ENCODE measurements around the gene FAM228B.
"Not testable (repeated sequence)": the region's sequence is repeated elsewhere in the genome, so short reads cannot be mapped to it uniquely, and the experiment has no call there.

Gene FAM228B

GRCh38 chr2:24191156-24191555, 67.9 kb downstream of the FAM228B start:
- Histone ChIP-seq H3K9ac (ENCODE audit: low read length in 5 of 5) (no peak overlapping the region), H3K9me3 (ENCODE audit: control insufficient read depth in 5 of 5, low read length in 5 of 5) (no peaks in the 10 kb centered on the region), H3K36me3 (ENCODE audit: control insufficient read depth in 5 of 5, insufficient read depth in 5 of 5, low read length in 5 of 5) (peaks cover 0 to 13% (median 4%) of the 10 kb centered on the region in 5 donors), H3K27ac (ENCODE audit: low read depth, low read length) (no peak overlapping the region), H3K4me3 (ENCODE audit: low read depth in 1 of 5, low read length in 5 of 5) (no peak overlapping the region), H3K4me1 (ENCODE audit: control insufficient read depth in 5 of 5, insufficient read depth in 5 of 5, low read length in 5 of 5) (no peaks in the 10 kb centered on the region), H3K27me3 (ENCODE audit: control insufficient read depth in 5 of 5, insufficient read depth in 4 of 5, low read length in 5 of 5) (no peaks in the 10 kb centered on the region)

DNA sequence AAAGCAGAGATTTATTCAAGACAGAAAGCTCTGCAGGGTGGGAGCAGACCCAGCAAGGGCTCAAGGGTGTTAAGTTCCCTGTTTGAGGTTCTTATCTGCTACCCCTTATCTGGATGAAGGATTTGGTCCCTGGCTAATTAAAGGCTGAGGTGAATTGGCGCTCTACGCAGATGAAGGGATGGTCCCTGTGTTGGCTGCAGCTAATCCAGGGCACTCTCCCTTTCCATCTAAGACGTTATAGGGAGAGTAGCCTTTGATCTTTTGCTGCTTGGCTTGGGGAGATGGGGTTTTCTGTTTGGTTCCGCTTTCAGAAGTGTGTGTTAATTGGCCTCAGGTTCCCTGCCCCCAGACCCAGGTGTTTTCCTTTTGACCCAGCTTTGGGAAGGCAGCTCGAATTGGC, 68.6 kb downstream of the FAM228B start:
- no peak overlapping the region for H3K4me3 ChIP-seq (ENCODE audit: low read depth in 1 of 5, low read length in 5 of 5)
- H3K9me3 ChIP-seq (ENCODE audit: control insufficient read depth in 5 of 5, low read length in 5 of 5) = no peaks in the 10 kb centered on the region
- H3K27me3 ChIP-seq (ENCODE audit: control insufficient read depth in 5 of 5, insufficient read depth in 4 of 5, low read length in 5 of 5) = no peaks in the 10 kb centered on the region
- H3K9ac ChIP-seq (ENCODE audit: low read length in 5 of 5) = no peak overlapping the region
- peaks cover 0 to 13% (median 4%) of the 10 kb centered on the region in 5 donors for H3K36me3 ChIP-seq (ENCODE audit: control insufficient read depth in 5 of 5, insufficient read depth in 5 of 5, low read length in 5 of 5)
- H3K27ac ChIP-seq (ENCODE audit: low read depth, low read length) = no peak overlapping the region
- no peaks in the 10 kb centered on the region for H3K4me1 ChIP-seq (ENCODE audit: control insufficient read depth in 5 of 5, insufficient read depth in 5 of 5, low read length in 5 of 5)

DNA sequence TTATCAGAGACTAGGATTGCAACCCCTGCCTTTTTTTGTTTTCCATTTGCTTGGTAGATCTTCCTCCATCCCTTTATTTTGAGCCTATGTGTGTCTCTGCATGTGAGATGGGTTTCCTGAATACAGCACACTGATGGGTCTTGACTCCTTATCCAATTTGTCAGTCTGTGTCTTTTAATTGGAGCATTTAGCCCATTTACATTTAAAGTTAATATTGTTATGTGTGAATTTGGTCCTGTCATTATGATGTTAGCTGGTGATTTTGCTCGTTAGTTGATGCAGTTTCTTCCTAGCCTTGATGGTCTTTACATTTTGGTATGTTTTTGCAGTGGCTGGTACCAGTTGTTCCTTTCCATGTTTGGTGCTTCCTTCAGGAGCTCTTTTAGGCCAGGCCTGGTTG, 73.9 kb downstream of the FAM228B start:
- peaks cover 0 to 16% (median 4%) of the 10 kb centered on the region in 5 donors for H3K36me3 ChIP-seq (ENCODE audit: control insufficient read depth in 5 of 5, insufficient read depth in 5 of 5, low read length in 5 of 5)
- H3K9me3 ChIP-seq (ENCODE audit: control insufficient read depth in 5 of 5, low read length in 5 of 5); H3K4me1 ChIP-seq (ENCODE audit: control insufficient read depth in 5 of 5, insufficient read depth in 5 of 5, low read length in 5 of 5); H3K4me3 ChIP-seq (ENCODE audit: low read depth in 1 of 5, low read length in 5 of 5); H3K27me3 ChIP-seq (ENCODE audit: control insufficient read depth in 5 of 5, insufficient read depth in 4 of 5, low read length in 5 of 5); H3K27ac ChIP-seq (ENCODE audit: low read depth, low read length); H3K9ac ChIP-seq (ENCODE audit: low read length in 5 of 5): not testable (repeated sequence)

DNA sequence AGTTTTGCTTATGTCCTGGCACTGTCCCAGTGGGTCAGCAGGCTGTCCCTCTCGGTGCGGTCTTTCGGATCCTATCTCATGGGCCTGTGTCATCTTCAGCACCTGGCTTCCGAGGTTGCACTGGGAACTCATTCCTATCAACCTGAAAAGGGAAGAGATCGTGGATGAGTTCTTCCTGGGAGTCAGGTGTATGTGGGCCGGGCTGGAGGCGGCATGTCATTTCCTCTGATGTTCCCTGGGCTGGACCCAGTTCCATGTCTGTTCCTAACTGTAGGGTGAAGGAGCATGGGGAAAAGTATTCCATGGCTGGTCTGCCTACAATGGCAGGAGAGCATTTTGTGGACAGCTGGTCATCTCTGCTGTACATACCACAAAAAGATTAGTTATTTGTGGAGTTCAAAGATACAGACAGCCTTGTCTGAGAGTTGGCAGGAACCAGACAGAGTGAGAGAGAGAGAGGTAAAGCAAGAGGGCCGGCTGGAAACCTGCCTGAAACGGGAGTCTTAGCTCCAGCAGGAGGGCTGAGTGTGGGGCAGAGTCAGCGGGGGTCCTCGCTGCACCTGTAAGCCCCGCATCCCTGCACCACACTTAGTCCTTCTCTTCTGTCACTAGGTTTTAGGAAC, 76.8 kb downstream of the FAM228B start:
- Histone ChIP-seq H3K36me3 (ENCODE audit: control insufficient read depth in 5 of 5, insufficient read depth in 5 of 5, low read length in 5 of 5) (peaks cover 0 to 43% (median 27%) of the 10 kb centered on the region in 5 donors), H3K27ac (ENCODE audit: low read depth, low read length) (no peak overlapping the region), H3K9ac (ENCODE audit: low read length in 5 of 5) (no peak overlapping the region), H3K4me3 (ENCODE audit: low read depth in 1 of 5, low read length in 5 of 5) (no peak overlapping the region), H3K9me3 (ENCODE audit: control insufficient read depth in 5 of 5, low read length in 5 of 5) (no peaks in the 10 kb centered on the region), H3K4me1 (ENCODE audit: control insufficient read depth in 5 of 5, insufficient read depth in 5 of 5, low read length in 5 of 5) (no peaks in the 10 kb centered on the region), H3K27me3 (ENCODE audit: control insufficient read depth in 5 of 5, insufficient read depth in 4 of 5, low read length in 5 of 5) (no peaks in the 10 kb centered on the region)

DNA sequence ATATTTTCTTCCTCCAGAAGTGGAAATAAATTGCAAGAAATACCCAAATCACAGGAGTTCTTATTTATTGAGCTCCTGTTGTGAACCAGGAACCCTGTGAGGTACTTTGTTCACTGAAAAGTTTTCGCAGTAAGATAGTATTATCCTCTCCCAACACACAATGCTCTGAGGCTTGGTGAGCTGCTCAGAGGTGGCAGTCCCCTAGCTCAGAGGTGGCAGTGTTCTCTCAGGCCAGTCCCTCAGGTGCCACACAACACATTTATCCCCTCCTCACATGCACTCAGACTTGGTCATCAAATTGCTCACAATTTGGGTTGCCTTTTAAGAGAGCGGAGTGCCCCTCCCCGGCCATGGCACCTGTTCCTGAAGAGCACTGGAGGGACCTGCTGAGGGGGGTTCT, 77.5 kb downstream of the FAM228B start:
- Histone ChIP-seq H3K4me3 (ENCODE audit: low read depth in 1 of 5, low read length in 5 of 5) (no peak overlapping the region), H3K4me1 (ENCODE audit: control insufficient read depth in 5 of 5, insufficient read depth in 5 of 5, low read length in 5 of 5) (no peaks in the 10 kb centered on the region), H3K36me3 (ENCODE audit: control insufficient read depth in 5 of 5, insufficient read depth in 5 of 5, low read length in 5 of 5) (peaks cover 0 to 50% (median 33%) of the 10 kb centered on the region in 5 donors), H3K9me3 (ENCODE audit: control insufficient read depth in 5 of 5, low read length in 5 of 5) (no peaks in the 10 kb centered on the region), H3K27me3 (ENCODE audit: control insufficient read depth in 5 of 5, insufficient read depth in 4 of 5, low read length in 5 of 5) (no peaks in the 10 kb centered on the region), H3K9ac (ENCODE audit: low read length in 5 of 5) (no peak overlapping the region), H3K27ac (ENCODE audit: low read depth, low read length) (no peak overlapping the region)

DNA sequence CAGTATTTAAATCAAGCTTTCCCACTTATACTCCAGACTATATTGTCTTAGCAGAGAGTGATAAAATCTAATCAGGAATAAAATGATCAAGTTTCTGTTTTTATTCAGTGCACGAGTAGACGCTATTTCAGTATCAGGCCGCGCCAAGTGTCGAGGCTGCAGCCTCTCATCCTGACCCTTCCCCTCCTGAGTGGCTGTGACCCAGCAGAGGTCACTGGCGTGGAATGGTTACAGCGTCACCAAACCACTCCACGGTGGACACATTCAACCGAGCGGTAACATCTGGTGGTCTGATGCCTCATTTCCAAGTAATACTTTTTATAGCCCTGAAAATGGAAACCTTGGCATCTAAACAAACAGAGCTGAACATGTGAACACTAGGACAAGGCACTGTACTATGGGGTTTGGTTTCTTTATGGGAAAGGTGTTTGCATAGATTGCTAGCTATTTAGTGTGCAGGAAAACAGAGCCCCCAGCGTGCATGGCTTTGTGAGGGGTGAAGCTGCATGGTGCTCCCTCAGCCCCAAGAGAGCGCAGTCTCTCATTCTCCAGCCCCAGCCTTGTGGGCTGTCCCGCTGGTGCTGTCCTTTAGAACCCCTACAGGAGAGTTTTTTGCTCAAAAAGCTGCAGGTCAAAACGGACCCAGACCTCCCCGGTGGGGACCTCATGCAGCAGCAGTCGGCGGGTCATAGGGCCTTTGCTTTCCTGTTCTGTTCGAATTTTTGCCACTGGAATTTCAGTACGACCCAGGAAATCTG, 79.9 kb downstream of the FAM228B start:
- no peaks in the 10 kb centered on the region for H3K4me1 ChIP-seq (ENCODE audit: control insufficient read depth in 5 of 5, insufficient read depth in 5 of 5, low read length in 5 of 5)
- H3K9me3 ChIP-seq (ENCODE audit: control insufficient read depth in 5 of 5, low read length in 5 of 5) = no peaks in the 10 kb centered on the region
- no peak overlapping the region for H3K9ac ChIP-seq (ENCODE audit: low read length in 5 of 5)
- peaks cover 0 to 74% (median 55%) of the 10 kb centered on the region in 5 donors for H3K36me3 ChIP-seq (ENCODE audit: control insufficient read depth in 5 of 5, insufficient read depth in 5 of 5, low read length in 5 of 5)
- no peak overlapping the region for H3K27ac ChIP-seq (ENCODE audit: low read depth, low read length)
- no peak overlapping the region for H3K4me3 ChIP-seq (ENCODE audit: low read depth in 1 of 5, low read length in 5 of 5)
- no peaks in the 10 kb centered on the region for H3K27me3 ChIP-seq (ENCODE audit: control insufficient read depth in 5 of 5, insufficient read depth in 4 of 5, low read length in 5 of 5)

DNA sequence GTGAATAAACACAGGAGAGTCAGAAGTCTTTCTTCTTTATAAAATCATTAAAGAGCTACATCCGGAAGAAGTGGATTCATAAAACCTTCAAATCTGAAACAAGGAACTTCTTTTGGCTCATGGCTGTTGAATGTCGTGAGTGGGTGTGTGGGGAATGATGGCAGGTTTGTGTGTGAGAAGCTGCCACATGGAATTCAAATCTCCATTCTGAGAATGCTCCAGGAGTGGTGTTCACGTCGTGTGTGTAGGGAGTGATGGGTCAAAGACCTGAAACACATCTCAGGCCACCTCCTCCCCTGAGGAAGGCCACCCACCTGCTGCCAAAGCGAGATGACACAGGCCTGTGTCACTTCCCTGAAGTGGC, 80.5 kb downstream of the FAM228B start:
- H3K27me3 ChIP-seq (ENCODE audit: control insufficient read depth in 5 of 5, insufficient read depth in 4 of 5, low read length in 5 of 5) = no peaks in the 10 kb centered on the region
- H3K27ac ChIP-seq (ENCODE audit: low read depth, low read length) = no peak overlapping the region
- H3K9me3 ChIP-seq (ENCODE audit: control insufficient read depth in 5 of 5, low read length in 5 of 5) = no peaks in the 10 kb centered on the region
- H3K4me1 ChIP-seq (ENCODE audit: control insufficient read depth in 5 of 5, insufficient read depth in 5 of 5, low read length in 5 of 5) = no peaks in the 10 kb centered on the region
- no peak overlapping the region for H3K4me3 ChIP-seq (ENCODE audit: low read depth in 1 of 5, low read length in 5 of 5)
- H3K9ac ChIP-seq (ENCODE audit: low read length in 5 of 5) = no peak overlapping the region
- peaks cover 0 to 79% (median 60%) of the 10 kb centered on the region in 5 donors for H3K36me3 ChIP-seq (ENCODE audit: control insufficient read depth in 5 of 5, insufficient read depth in 5 of 5, low read length in 5 of 5)

DNA sequence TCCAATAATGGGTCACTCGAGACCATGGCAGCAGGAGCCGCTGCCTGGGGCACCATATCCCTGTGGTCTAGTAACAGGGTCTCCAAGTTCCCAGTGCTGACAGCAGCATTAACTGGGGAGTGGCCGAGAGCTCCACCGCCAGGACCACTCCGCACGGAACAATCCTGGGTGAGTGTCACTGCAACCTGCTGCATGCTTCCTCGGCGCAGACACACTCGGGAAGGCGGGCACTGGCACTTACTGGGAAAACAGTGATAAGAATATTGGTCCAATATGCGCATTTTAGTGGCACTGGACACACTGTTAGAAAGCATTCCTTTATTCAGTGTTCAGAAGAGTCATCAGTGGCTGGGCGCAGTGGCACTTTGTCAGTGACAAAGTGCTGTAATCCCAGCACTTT, 81.2 kb downstream of the FAM228B start:
- H3K27me3 ChIP-seq (ENCODE audit: control insufficient read depth in 5 of 5, insufficient read depth in 4 of 5, low read length in 5 of 5) = no peaks in the 10 kb centered on the region
- H3K9me3 ChIP-seq (ENCODE audit: control insufficient read depth in 5 of 5, low read length in 5 of 5) = no peaks in the 10 kb centered on the region
- no peaks in the 10 kb centered on the region for H3K4me1 ChIP-seq (ENCODE audit: control insufficient read depth in 5 of 5, insufficient read depth in 5 of 5, low read length in 5 of 5)
- no peak overlapping the region for H3K4me3 ChIP-seq (ENCODE audit: low read depth in 1 of 5, low read length in 5 of 5)
- H3K27ac ChIP-seq (ENCODE audit: low read depth, low read length) = no peak overlapping the region
- H3K36me3 ChIP-seq (ENCODE audit: control insufficient read depth in 5 of 5, insufficient read depth in 5 of 5, low read length in 5 of 5) = peaks cover 0 to 87% (median 68%) of the 10 kb centered on the region in 5 donors
- no peak overlapping the region for H3K9ac ChIP-seq (ENCODE audit: low read length in 5 of 5)

GRCh38 chr2:24205131-24205530, 81.9 kb downstream of the FAM228B start:
- no peaks in the 10 kb centered on the region for H3K27me3 ChIP-seq (ENCODE audit: control insufficient read depth in 5 of 5, insufficient read depth in 4 of 5, low read length in 5 of 5)
- no peak overlapping the region for H3K9ac ChIP-seq (ENCODE audit: low read length in 5 of 5)
- H3K4me3 ChIP-seq (ENCODE audit: low read depth in 1 of 5, low read length in 5 of 5) = no peak overlapping the region
- no peak overlapping the region for H3K27ac ChIP-seq (ENCODE audit: low read depth, low read length)
- H3K36me3 ChIP-seq (ENCODE audit: control insufficient read depth in 5 of 5, insufficient read depth in 5 of 5, low read length in 5 of 5) = peaks cover 0 to 89% (median 74%) of the 10 kb centered on the region in 5 donors
- H3K4me1 ChIP-seq (ENCODE audit: control insufficient read depth in 5 of 5, insufficient read depth in 5 of 5, low read length in 5 of 5) = no peaks in the 10 kb centered on the region
- H3K9me3 ChIP-seq (ENCODE audit: control insufficient read depth in 5 of 5, low read length in 5 of 5) = no peaks in the 10 kb centered on the region

DNA sequence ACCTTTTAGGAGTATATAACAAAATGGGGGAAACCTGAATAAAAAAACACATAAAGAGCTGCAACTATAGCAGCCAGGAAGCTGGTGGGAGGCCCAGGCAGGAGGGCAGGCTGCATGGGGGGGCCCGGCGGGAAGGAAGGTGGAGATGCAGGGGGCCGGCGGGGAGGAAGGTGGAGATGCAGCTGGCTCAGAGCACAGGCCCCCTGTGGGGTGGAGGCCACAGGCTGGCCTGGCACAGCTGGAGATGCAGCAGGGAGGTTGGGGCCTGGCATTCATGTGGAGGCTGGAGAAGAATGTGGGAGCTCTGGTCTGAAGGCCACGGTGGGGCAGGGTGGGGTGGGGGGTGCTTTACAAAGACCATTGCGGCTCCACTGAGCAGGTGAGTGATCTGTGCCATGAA, 83.0 kb downstream of the FAM228B start:
- Histone ChIP-seq H3K9ac (ENCODE audit: low read length in 5 of 5) (no peak overlapping the region), H3K4me1 (ENCODE audit: control insufficient read depth in 5 of 5, insufficient read depth in 5 of 5, low read length in 5 of 5) (no peaks in the 10 kb centered on the region), H3K4me3 (ENCODE audit: low read depth in 1 of 5, low read length in 5 of 5) (no peak overlapping the region), H3K9me3 (ENCODE audit: control insufficient read depth in 5 of 5, low read length in 5 of 5) (no peaks in the 10 kb centered on the region), H3K27ac (ENCODE audit: low read depth, low read length) (no peak overlapping the region), H3K36me3 (ENCODE audit: control insufficient read depth in 5 of 5, insufficient read depth in 5 of 5, low read length in 5 of 5) (peaks cover 0 to 92% (median 83%) of the 10 kb centered on the region in 5 donors), H3K27me3 (ENCODE audit: control insufficient read depth in 5 of 5, insufficient read depth in 4 of 5, low read length in 5 of 5) (no peaks in the 10 kb centered on the region)
